ENCODE results near the gene ZNF462.

The ZNF462 gene

GRCh38 chr9:106954558-106954957 lies 91.6 kb downstream of the ZNF462 start:
- no peak overlapping the region for H3K4me3 ChIP-seq (replicated peaks in 1 of 2; ENCODE audit: low read depth in 2 of 2, low read length in 2 of 2)
- no peak for TF ChIP-seq CTCF (IDR thresholded peaks at IDR 0.05; ENCODE audit: low read depth, low read length)
- DNase-seq (ENCODE audit: low read depth in 2 of 2), result peak in 1 of 2 donors; percentile 53

GRCh38 chr9:106954974-106955850 lies 92.2 kb downstream of the ZNF462 start:
- H3K4me3 ChIP-seq (replicated peaks in 1 of 2; ENCODE audit: low read depth in 2 of 2, low read length in 2 of 2), result no peak overlapping the region
- no peak for TF ChIP-seq CTCF (IDR thresholded peaks at IDR 0.05; ENCODE audit: low read depth, low read length)
- DNase-seq (ENCODE audit: low read depth in 2 of 2), result no peak

- no peak overlapping the region for H3K4me3 ChIP-seq (replicated peaks in 1 of 2; ENCODE audit: low read depth in 2 of 2, low read length in 2 of 2)
- TF ChIP-seq CTCF (IDR thresholded peaks at IDR 0.05; ENCODE audit: low read depth, low read length), result no peak
- peak; percentile 61 to 75 for DNase-seq (ENCODE audit: low read depth in 2 of 2)
Measured at GRCh38 chr9:106956971-106957370, 94.0 kb downstream of the ZNF462 start.

GRCh38 chr9:106958955-106959657 lies 96.1 kb downstream of the ZNF462 start:
- DNase-seq (ENCODE audit: low read depth in 2 of 2), result peak in 1 of 2 donors; percentile 63
- no peak overlapping the region for H3K4me3 ChIP-seq (replicated peaks in 1 of 2; ENCODE audit: low read depth in 2 of 2, low read length in 2 of 2)
- TF ChIP-seq CTCF (IDR thresholded peaks at IDR 0.05; ENCODE audit: low read depth, low read length), result no peak

GRCh38 chr9:106960258-106960657 lies 97.3 kb downstream of the ZNF462 start:
- TF ChIP-seq CTCF (IDR thresholded peaks at IDR 0.05; ENCODE audit: low read depth, low read length), result no peak
- DNase-seq (ENCODE audit: low read depth in 2 of 2), result no peak

GRCh38 chr9:106961623-106962022 lies 98.7 kb downstream of the ZNF462 start:
- H3K4me3 ChIP-seq (replicated peaks in 1 of 2; ENCODE audit: low read depth in 2 of 2, low read length in 2 of 2), result no peak overlapping the region
- TF ChIP-seq CTCF (IDR thresholded peaks at IDR 0.05; ENCODE audit: low read depth, low read length), result no peak
- DNase-seq (ENCODE audit: low read depth in 2 of 2), result peak in 1 of 2 donors; percentile 77

More at GRCh38 chr9:106960258-106960657, 97.3 kb downstream of the ZNF462 start:
- no peak overlapping the region for H3K4me3 ChIP-seq (replicated peaks in 1 of 2; ENCODE audit: low read depth in 2 of 2, low read length in 2 of 2)

Data from cardiac fibroblast (primary cell).